Lung (tissue), 12 donors: ENCODE results near the gene SYMPK. TPM values are rescaled to one million over a fixed set of nuclear protein-coding genes. Genes with fewer than 3 reads are reported as not detected.

Experiments used
- ATAC-seq: fragments of 200-7000 bp; cut with Tn5 transposase; one replicate; pipeline ENCODE4 v1.9.1; 2020; ENCODE audit warnings: moderate number of reproducible peaks; ENCODE audit not compliant: insufficient read depth, low FRiP score
- DNase-seq, 3 donors: peaks; one replicate each; pipeline ENCODE4 v3.0.0-alpha.2; 2013 to 2017
- H3K27ac ChIP-seq, 2 donors: one replicate each; pipeline ENCODE4 v1.5.1; 2013; ENCODE audit warnings: mild to moderate bottlenecking in 2 of 2, moderate library complexity in 2 of 2, control low read depth in 1 of 2, inconsistent platforms in 1 of 2, low read depth in 1 of 2, low read length in 1 of 2
- H3K27me3 ChIP-seq, 3 donors: one replicate each; pipeline ENCODE4 v1.5.1; 2013; ENCODE audit warnings: low read length in 2 of 3; ENCODE audit not compliant: control insufficient read depth in 3 of 3, insufficient read depth in 3 of 3
- H3K36me3 ChIP-seq, 4 donors: one replicate each; pipeline ENCODE4 v1.5.1; 2013; ENCODE audit warnings: low read length in 4 of 4, mild to moderate bottlenecking in 1 of 4, moderate library complexity in 1 of 4; ENCODE audit not compliant: control insufficient read depth in 4 of 4, insufficient read depth in 4 of 4
- H3K4me1 ChIP-seq, 5 donors: one replicate each; pipeline ENCODE4 v1.5.1; 2013; ENCODE audit warnings: low read length in 5 of 5, mild to moderate bottlenecking in 2 of 5, moderate library complexity in 1 of 5; ENCODE audit not compliant: control insufficient read depth in 5 of 5, insufficient read depth in 5 of 5
- H3K4me3 ChIP-seq: one replicate; pipeline ENCODE4 v1.5.1; 2013; ENCODE audit warnings: mild to moderate bottlenecking, control low read depth, moderate library complexity
- H3K9ac ChIP-seq, 2 donors: one replicate each; pipeline ENCODE4 v1.5.1; 2013; ENCODE audit warnings: low read length in 2 of 2, control low read depth in 1 of 2; ENCODE audit not compliant: insufficient read depth in 1 of 2
- H3K9me3 ChIP-seq, 4 donors: one replicate each; pipeline ENCODE4 v1.5.1; 2013; ENCODE audit warnings: low read length in 3 of 4, mild to moderate bottlenecking in 1 of 4, moderate library complexity in 1 of 4; ENCODE audit not compliant: control insufficient read depth in 4 of 4, insufficient read depth in 3 of 4
- CTCF ChIP-seq: IDR thresholded peaks from 2 replicates; pipeline ENCODE4 v1.5.1; 2012; ENCODE audit warnings: mild to moderate bottlenecking; ENCODE audit errors: control extremely low read depth, extremely low read depth
- WGBS, 2 donors: extraction: QIAGEN DNeasy Blood & Tissue Kit; methylation state at CpG; one replicate each; pipeline ENCODE4 v1.1.7; 2013; 5-methylcytosine and 5-hydroxymethylcytosine counted together
- polyA plus RNA-seq, 2 donors: library from polyadenylated mRNA; stranded (reverse); fragments of 200-250 nt; gene quantifications; one replicate each; pipeline ENCODE4 v1.2.1, GENCODE V29; 2013
- total RNA-seq, 2 donors: library from RNA; depleted of rRNA in 1 of 2; stranded (reverse); fragments of >200 nt in 1 of 2; gene quantifications; one replicate each; pipeline ENCODE4 v1.2.1, GENCODE V29; 2014 to 2021
- donor health status: control.
- donor health status: control.
- donor health status: Bipolar disorder and iron deficiency.
- donor health status: healthy.
- donor health status: DM: yes; HTN: yes; CAD: no.

The SYMPK gene
- total and polyA plus RNA-seq, 4 donors, result 40.3 to 125 (median 64.8) TPM

DNA sequence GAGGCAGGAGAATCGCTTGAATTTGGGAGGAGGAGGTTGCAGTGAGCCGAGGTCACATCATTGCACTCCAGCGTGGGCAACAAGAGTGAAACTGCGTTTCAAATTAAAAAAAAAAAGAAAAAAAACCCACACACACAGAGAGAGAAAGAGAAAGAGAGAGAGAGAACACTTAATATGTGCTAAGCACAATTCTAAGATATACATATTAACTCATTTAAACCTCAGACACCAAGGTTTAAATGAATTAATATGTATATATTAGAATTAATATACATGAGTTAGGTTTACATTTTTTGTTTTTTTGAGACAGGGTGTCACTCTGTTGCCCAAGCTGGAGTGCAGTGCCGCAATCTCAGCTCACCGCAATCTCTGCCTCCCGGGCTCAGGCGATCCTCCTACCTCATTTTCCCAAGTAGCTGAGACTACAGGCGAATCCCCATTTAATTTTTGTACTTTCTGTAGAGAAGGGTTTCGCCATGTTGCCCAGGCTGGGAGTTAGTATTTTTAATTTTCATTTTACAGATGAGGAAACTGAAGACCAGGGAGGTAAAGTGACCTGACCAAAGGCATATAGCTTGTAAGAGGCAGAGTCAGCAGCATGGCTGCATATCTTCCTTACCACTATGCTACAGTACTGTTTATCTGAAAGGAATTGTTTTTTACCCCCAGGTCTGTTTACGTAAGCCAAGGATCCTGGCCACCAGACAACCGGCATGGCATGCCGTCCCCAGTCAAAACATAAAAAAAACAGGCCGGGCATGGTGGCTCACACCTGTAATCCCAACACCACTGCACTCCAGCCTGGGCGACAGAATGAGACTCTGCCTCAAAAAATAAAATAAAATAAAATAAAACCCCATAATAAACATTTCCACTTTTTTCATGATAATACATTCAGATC lies 2.3 kb downstream of the SYMPK start:
- ATAC-seq (no peak), DNase-seq (no peak)
- Histone ChIP-seq H3K27ac (no peak overlapping the region), H3K27me3 (peaks cover 0 to 20% (median 20%) of the 10 kb centered on the region in 3 donors), H3K9me3 (no peaks in the 10 kb centered on the region), H3K4me1 (peaks cover 0 to 6% (median 2%) of the 10 kb centered on the region in 5 donors), H3K9ac (no peak overlapping the region), H3K36me3 (peaks cover 0 to 13% (median 11%) of the 10 kb centered on the region in 4 donors), H3K4me3 (no peak overlapping the region)
- WGBS, 2 donors, result 91 to 92% methylated on average over 15 of the region's 15 CpGs
- TF ChIP-seq CTCF, result no peak

DNA sequence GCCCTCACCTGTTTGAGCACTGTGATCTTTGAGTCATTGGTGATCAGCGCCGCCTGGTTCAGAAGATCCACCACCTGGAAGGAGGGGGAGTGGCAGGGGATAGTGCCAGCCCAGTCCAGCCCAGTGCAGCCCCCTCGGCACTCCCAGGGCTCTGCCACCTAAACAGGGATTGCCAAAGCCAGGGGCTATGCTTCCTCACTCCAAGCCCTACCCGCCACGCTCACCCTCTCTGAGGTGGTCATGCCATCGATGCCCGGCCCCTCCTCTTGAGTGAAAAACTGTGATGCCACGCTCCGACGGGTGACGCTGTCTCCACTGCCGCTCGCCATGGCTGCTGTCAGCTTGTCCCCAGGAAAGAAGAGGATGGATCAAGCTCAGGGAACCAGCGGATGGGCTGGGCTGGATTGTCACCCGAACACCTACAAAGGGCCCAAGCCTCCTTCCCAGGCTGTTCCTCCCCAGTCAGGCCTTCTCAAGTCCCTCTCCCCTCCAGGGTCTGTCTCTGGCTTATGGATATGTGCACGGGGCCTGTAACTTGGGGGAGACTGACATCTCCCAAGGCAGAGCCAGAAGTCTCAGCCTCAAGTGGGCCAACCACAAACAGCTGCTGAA lies 8.7 kb downstream of the SYMPK start:
- DNase-seq (no peak), ATAC-seq (no peak)
- peaks cover 13 to 42% (median 24%) of the 10 kb centered on the region in 4 donors for H3K36me3 ChIP-seq

DNA sequence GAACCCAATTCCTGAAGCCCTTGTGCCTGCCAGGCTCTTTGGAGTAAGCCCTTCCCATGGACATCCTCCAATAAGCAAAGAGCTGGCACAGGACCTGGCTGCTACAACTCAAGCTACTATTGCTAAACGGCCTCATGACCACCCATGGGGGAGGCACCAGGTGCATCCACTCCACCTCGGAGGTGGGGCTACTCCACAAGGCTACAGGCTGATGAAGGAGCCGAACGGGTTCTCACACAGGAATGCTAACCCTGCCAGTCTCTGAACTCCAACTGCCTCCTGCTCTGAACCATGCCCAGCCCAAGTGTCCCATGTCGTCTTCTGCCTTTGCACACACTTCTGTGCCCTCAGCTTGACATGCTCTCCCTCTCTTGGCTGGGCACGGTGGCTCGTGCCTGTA lies 10.0 kb downstream of the SYMPK start:
- H3K27ac ChIP-seq, result peak overlapping the region in 1 of 2 donors; percentile 23
- peak; percentile 74 for ATAC-seq
- no peak overlapping the region for H3K9ac ChIP-seq
- DNase-seq, result peak in 2 of 3 donors; percentile 43 to 54
- H3K36me3 ChIP-seq, result peaks cover 17 to 43% (median 29%) of the 10 kb centered on the region in 4 donors
- H3K4me1 ChIP-seq, result no peaks in the 10 kb centered on the region
- H3K9me3 ChIP-seq, result no peaks in the 10 kb centered on the region
- TF ChIP-seq CTCF, result no peak
- H3K27me3 ChIP-seq, result no peaks in the 10 kb centered on the region
- H3K4me3 ChIP-seq, result no peak overlapping the region
- 67 to 83% methylated on average over 7 of the region's 7 CpGs for WGBS, 2 donors

More for the DNA sequence above, 8.7 kb downstream of the SYMPK start:
- Histone ChIP-seq H3K4me3 (no peak overlapping the region), H3K9ac (no peak overlapping the region), H3K4me1 (peaks cover 0 to 1% (median 0%) of the 10 kb centered on the region in 5 donors), H3K27ac (no peak overlapping the region), H3K9me3 (no peaks in the 10 kb centered on the region), H3K27me3 (no peaks in the 10 kb centered on the region)
- WGBS, 2 donors, result 96 to 98% methylated on average over 16 of the region's 16 CpGs
- TF ChIP-seq CTCF, result no peak
